HEK293T (cell line): ENCODE measurements around the gene NAA38.

ENCODE experiments used
- CTCF ChIA-PET: fragments of 350-600 bp; formaldehyde crosslinking; extraction: SDS; loops from one replicate; lab custom pipeline; 2021; ENCODE audit warnings: antibody characterized with exemption, inconsistent platforms; lab: Yijun Ruan, JAX
- POLR2A ChIA-PET: fragments of 350-600 bp; formaldehyde crosslinking; extraction: SDS; loops from one replicate; lab custom pipeline; 2020; ENCODE audit warnings: antibody characterized with exemption, inconsistent platforms; lab: Yijun Ruan, JAX
- DNase-seq: peaks from one replicate; pipeline ENCODE4 v3.0.0; 2012; ENCODE audit warnings: mixed read lengths; ENCODE audit errors: extremely low spot score
- ARNT ChIP-seq: fragments of 450-650 bp; IDR thresholded peaks from 2 replicates; pipeline ENCODE4 v1.6.1; 2017; ENCODE audit warnings: mild to moderate bottlenecking
- BHLHE40 ChIP-seq: fragments of 450-650 bp; IDR thresholded peaks from 2 replicates; pipeline ENCODE4 v1.6.1; 2016; ENCODE audit warnings: mild to moderate bottlenecking, moderate library complexity, borderline replicate concordance
- CTBP1 ChIP-seq: fragments of 450-650 bp; IDR thresholded peaks from 2 replicates; pipeline ENCODE4 v1.6.1; 2016; ENCODE audit warnings: borderline replicate concordance
- ELF4 ChIP-seq: fragments of 450-650 bp; IDR thresholded peaks from 2 replicates; pipeline ENCODE4 v1.6.1; 2017; ENCODE audit warnings: antibody characterized with exemption
- FOXA1 ChIP-seq: fragments of 450-650 bp; IDR thresholded peaks from 2 replicates; pipeline ENCODE4 v1.6.1; 2016; ENCODE audit warnings: mild to moderate bottlenecking
- FOXK2 ChIP-seq: fragments of 450-650 bp; IDR thresholded peaks from 2 replicates; pipeline ENCODE4 v1.6.1; 2016; ENCODE audit warnings: mild to moderate bottlenecking
- FOXM1 ChIP-seq: fragments of 450-650 bp; IDR thresholded peaks from 2 replicates; pipeline ENCODE4 v1.6.1; 2017; ENCODE audit warnings: mild to moderate bottlenecking, borderline replicate concordance
- HDGF ChIP-seq: fragments of 450-650 bp; IDR thresholded peaks from 2 replicates; pipeline ENCODE4 v1.6.1; 2017; ENCODE audit warnings: antibody characterized with exemption, borderline replicate concordance
- L3MBTL2 ChIP-seq: fragments of 450-650 bp; conservative IDR thresholded peaks from 2 replicates; pipeline ENCODE4 v1.6.1; 2016; ENCODE audit warnings: mild to moderate bottlenecking
- LEF1 ChIP-seq: fragments of 450-650 bp; IDR thresholded peaks from 2 replicates; pipeline ENCODE4 v1.6.1; 2017; ENCODE audit warnings: mild to moderate bottlenecking, borderline replicate concordance
- NFRKB ChIP-seq: fragments of 450-650 bp; IDR thresholded peaks from 2 replicates; pipeline ENCODE4 v1.6.1; 2016; ENCODE audit warnings: mild to moderate bottlenecking, moderate library complexity
- SUZ12 ChIP-seq: fragments of 450-650 bp; IDR thresholded peaks from 2 replicates; pipeline ENCODE4 v1.6.1; 2016; ENCODE audit warnings: mild to moderate bottlenecking
- TARDBP ChIP-seq: fragments of 450-650 bp; IDR thresholded peaks from 2 replicates; pipeline ENCODE4 v1.6.1; 2016
- ZNF384 ChIP-seq: fragments of 450-650 bp; IDR thresholded peaks from 2 replicates; pipeline ENCODE4 v1.6.1; 2016
- TF ChIP-seq, protein P1 (sequence below): fragments of 450-650 bp; IDR thresholded peaks from 2 replicates; pipeline ENCODE4 v1.6.1; 2016

NAA38 gene

DNA sequence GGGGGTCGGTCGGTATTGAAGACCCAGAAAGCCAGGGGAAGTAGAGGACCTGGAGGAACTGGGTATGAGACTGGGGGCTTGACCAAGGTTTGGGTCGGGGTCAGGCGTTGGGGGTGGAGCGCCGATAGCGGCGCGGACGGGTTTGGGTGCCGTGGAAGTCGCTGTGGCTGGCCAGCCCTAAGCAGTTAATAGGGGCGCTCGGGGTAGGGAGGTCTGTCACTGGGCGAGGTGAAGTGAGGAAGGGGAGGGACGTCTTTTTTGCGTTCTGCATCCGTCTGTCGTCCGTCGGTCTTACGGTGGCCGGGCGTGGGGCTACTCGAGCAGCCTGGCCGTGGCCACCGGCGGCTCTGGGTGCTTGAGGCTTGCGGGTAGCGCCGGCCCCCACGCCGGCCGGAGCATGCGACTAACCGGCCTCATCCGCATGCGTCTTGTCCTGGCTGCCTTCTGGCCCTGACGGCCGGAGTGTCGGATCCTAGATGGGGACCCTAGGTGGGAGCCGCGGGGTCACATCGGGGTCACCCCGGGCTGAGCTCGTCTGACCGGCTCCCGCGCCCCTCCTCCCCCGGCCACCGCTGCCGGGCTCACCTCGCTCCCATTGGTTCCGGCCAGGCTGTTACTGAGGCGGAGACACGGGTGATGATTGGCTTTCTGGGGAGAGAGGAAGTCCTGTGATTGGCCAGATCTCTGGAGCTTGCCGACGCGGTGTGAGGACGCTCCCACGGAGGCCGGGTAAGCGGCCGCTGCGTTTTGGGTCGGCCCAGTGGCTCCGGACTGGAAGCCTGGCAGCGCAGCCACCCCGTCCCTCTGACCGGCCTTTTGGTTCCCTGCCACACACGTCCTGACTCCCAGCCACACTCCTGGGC, 12.8 kb downstream of the NAA38 start:
- peak; percentile 84 for DNase-seq
- POLR2A ChIA-PET: interaction anchor here (0.7 to 1.4 kb wide), 7 partner anchors 9 to 128 kb away, joined by 3 to 14 read pairs (median 5); partner anchors contain the start of genes CNTROB, KDM6B, NAA38 and TMEM88
- TF ChIP-seq TARDBP (peak; percentile 22; the same call in 1 of the 2 replicates), ELF4 (no peak), L3MBTL2 (0 out of 2 replicates have a peak, but pooled peaks have one; percentile 30)
- CTCF ChIA-PET: interaction anchor here (1.1 to 1.4 kb wide), 3 partner anchors 11 to 101 kb away, joined by 3 to 4 read pairs (median 3); partner anchors contain the start of gene KDM6B

DNA sequence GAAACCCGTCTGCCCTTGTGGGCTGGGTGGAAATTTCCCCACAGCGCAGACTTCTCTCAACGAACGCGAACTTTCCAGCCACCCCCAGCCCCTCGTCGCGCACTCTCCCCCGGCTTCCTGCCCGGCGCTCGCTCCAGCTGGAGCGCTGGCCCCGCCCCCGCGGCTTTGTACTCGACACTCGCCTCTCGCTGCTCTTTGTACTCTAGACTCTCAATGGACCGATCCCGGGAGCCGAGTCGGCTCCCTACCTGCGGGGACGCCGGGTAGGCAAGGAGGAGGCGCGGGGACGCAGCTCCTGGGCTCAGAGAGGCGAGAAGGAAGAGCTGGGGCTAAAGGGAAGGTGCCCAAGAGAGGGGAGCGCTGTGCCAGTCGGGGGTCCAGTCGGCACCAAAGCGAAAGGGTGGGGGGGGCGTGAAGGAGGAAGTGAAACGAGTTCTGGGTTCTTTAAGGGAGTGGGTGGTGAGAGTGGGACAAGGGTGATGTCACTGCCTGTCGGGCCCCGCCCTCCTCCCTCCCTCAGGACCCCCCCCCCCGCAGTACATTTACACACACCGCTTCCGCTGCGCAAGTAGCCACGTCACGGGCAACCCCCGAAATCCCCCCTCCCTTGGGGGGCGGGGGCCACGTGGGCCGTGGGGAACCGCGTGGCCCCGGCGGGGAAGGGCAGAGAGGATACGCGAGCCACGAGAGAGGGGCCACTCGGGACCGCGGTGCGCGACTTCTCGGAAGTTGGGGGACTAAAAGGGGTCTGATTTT, 13.6 kb downstream of the NAA38 start:
- TF ChIP-seq ELF4 (no peak), CTBP1 (no peak), SUZ12 (no peak), FOXM1 (peak; percentile 39; the same call in 1 of the 2 replicates), TARDBP (peak; percentile 94; the same call in 1 of the 2 replicates), ZNF384 (no peak), NFRKB (no peak), ARNT (no peak)
- peak; percentile 66 for DNase-seq
- CTCF ChIA-PET: interaction anchor here (0.9 kb wide), 1 partner anchor 100 kb away, joined by 5 read pairs; no protein-coding TSS in a partner anchor
- POLR2A ChIA-PET: interaction anchor here (0.9 to 3.4 kb wide), 4 partner anchors 10 to 95 kb away, joined by 3 to 18 read pairs (median 6); partner anchors contain the start of genes KDM6B and NAA38

DNA sequence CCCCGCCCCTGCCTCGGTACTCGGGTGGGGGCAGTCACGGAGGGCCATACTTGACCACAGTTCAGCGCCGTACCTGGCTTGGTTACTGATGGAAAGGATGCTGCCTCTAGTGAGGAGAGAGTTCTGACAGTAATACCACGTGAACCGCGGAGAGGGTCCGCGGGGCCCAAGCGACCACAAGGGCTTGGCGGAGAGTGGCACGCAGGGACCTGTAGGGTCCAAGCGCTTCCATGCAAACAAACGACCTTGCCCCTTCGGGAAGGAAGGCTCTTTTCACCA, 14.2 kb downstream of the NAA38 start:
- ChIA-PET CTCF (interaction anchor here (0.7 to 0.9 kb wide), 2 partner anchors 18 to 100 kb away, joined by 3 to 5 read pairs; no protein-coding TSS in a partner anchor), POLR2A (interaction anchor here (0.9 to 3.4 kb wide), 4 partner anchors 10 to 95 kb away, joined by 3 to 18 read pairs (median 6); partner anchors contain the start of genes KDM6B and NAA38)
- TF ChIP-seq FOXK2 (no peak), ELF4 (no peak), ARNT (no peak), BHLHE40 (no peak), L3MBTL2 (no peak), ZNF384 (no peak), FOXM1 (no peak), LEF1 (no peak), HDGF (no peak), CTBP1 (no peak), TARDBP (no peak), FOXA1 (no peak), SUZ12 (no peak)
- no peak for DNase-seq

DNA sequence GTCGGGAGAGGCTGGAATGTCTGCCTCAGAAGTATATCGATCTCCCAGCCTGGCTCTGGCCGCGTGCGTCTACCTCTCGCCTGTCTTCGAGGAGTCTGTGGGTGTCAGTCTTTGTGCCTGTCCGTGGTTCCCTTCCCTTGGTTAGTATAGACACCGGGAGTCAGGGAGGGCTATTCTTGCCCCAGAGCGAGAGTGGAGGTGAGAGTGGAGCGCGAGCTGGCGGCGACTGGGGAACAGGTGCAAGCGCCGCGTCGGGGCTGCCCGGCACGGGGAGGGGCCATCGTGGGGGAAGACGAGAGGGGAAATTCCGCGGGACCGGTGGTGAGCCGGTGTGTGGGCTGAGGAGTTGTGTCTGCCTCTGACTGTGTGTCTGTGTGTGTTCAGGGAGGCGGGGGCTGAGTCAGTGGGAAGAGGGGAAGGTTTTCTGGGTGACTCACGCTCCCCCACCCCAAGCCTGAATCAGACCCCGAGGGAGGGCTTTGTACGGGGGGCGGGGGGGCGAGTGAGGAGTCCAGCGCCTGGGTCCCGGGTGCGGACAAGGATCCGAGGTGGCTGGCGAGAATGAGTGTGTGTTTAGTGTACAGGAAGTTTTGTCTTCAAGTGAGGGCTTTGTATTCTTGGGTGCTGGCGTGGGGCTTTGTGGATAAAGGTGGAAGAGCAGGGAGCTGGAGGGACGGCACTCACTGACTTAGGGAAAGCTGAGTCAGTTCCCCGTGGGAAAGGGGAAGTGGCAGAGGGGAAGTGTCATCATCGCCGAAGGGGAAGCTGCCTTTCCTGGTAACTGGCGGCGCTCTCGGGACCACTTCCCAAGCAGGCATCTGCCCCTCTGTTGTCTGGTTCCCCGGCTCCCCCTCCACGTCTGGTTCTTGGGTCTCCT, 14.7 kb downstream of the NAA38 start:
- POLR2A ChIA-PET: interaction anchor here (0.9 to 3.4 kb wide), 6 partner anchors 9 to 99 kb away, joined by 3 to 18 read pairs (median 4); partner anchors contain the start of genes KDM6B and NAA38
- no peak for DNase-seq
- CTCF ChIA-PET: interaction anchor here (0.7 to 1.4 kb wide), 3 partner anchors 17 to 99 kb away, joined by 3 to 5 read pairs (median 4); no protein-coding TSS in a partner anchor
- TF ChIP-seq L3MBTL2: peak; percentile 89
- no peak for TF ChIP-seq ZNF384
- no peak for TF ChIP-seq BHLHE40
- TF ChIP-seq FOXA1: no peak
- no peak for TF ChIP-seq NFRKB
- no peak for TF ChIP-seq LEF1

DNA sequence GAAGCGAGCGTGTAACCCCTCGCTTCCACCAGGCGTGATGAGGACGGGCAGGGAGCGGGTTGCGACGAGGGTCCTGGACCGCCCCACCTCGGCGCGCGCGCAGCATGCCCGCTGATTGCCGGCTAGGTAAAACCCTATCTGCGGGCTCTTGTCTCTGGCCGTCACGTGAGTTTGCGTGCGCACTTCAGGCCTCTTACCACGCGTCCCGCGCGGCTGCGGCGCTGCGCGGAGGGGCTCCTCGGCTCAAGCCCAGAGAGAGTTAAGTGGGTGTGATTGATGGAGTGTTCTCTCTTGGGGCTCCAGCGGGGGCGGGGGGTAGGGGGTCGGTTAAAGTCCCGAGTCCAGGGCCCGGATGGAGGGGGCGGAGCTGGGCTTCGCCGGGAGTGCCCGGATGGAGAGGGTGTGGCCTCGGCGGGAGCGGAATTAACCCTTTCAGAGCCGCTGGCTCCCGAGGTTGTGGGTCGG, 15.4 kb downstream of the NAA38 start:
- DNase-seq: peak; percentile 76
- ChIA-PET POLR2A (interaction anchor here (0.9 to 3.4 kb wide), 5 partner anchors 15 to 154 kb away, joined by 4 to 18 read pairs (median 5); partner anchors contain the start of genes NAA38, TP53 and WRAP53), CTCF (interaction anchor here (1.4 kb wide), 1 partner anchor 98 kb away, joined by 4 read pairs; no protein-coding TSS in a partner anchor)
- TF ChIP-seq, protein P1, sequence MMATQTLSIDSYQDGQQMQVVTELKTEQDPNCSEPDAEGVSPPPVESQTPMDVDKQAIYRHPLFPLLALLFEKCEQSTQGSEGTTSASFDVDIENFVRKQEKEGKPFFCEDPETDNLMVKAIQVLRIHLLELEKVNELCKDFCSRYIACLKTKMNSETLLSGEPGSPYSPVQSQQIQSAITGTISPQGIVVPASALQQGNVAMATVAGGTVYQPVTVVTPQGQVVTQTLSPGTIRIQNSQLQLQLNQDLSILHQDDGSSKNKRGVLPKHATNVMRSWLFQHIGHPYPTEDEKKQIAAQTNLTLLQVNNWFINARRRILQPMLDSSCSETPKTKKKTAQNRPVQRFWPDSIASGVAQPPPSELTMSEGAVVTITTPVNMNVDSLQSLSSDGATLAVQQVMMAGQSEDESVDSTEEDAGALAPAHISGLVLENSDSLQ: peak; percentile 49
- no peak; the same call in 1 of the 2 replicates for TF ChIP-seq CTBP1

DNA sequence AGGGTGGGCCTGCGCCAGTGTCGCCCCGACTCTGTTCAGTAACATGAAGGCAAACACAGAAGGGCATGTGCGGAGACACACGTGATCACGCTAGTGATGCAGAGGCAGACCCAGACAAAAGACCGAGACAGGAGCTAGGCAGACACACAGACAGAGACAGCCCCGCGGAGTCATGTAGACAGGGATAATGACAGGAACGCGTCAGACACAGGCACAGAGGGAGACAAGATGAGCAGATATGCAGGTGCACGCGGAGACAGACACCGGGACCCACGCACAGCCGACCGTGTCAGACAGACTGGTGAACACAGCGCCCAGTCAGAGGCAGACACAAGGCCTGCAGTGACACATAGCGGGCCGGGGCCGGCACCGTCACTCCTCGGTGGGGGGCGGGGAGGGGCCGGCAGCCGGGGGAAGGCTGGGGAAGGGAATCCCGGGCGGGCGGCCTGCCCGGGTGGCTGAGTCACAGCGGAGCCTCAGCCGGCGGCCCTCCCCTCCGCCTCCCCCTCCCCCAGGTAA, 15.9 kb downstream of the NAA38 start:
- DNase-seq: peak; percentile 49
- CTCF ChIA-PET: interaction anchor here (1.4 kb wide), 1 partner anchor 98 kb away, joined by 4 read pairs; no protein-coding TSS in a partner anchor
- TF ChIP-seq CTBP1 (no peak), L3MBTL2 (peak; percentile 83), ZNF384 (no peak)
- POLR2A ChIA-PET: interaction anchor here (1.7 to 3.4 kb wide), 2 partner anchors 15 to 153 kb away, joined by 6 to 18 read pairs; partner anchors contain the start of genes NAA38, TP53 and WRAP53
